IMR-90 (cell line): Measurements from ENCODE around the gene PPP1R13B. TPM values are rescaled to one million over a fixed set of nuclear protein-coding genes. Genes with fewer than 3 reads are reported as not detected.

ENCODE experiments used
- ATAC-seq: fragments of 200-7000 bp; cut with Tn5 transposase; 2 replicates; pipeline ENCODE4 v1.9.1; 2020; ENCODE audit warnings: low read depth, mild to moderate bottlenecking, moderate library complexity
- BruUV-seq: library from RNA; stranded (reverse); fragments of 400-500 nt; replicated peaks from 2 replicates; lab custom pipeline; 2021; lab: Mats Ljungman, UMichigan
- CTCF ChIA-PET: fragments of 300-600 bp; formaldehyde crosslinking; extraction: SDS; loops from one replicate; lab custom pipeline; 2021; ENCODE audit warnings: antibody characterized with exemption; lab: Yijun Ruan, JAX
- POLR2A ChIA-PET: fragments of 300-600 bp; sonication (Branson Sonifier 250); formaldehyde crosslinking; loops from one replicate; lab custom pipeline; 2022; ENCODE audit warnings: antibody characterized with exemption; ENCODE audit not compliant: unreplicated experiment; lab: Charles Lee
- DNase-seq: peaks from one replicate; pipeline ENCODE4 v3.0.0; 2013
- H2AFZ ChIP-seq: replicated peaks from 2 replicates; pipeline ENCODE3; 2013; ENCODE audit warnings: low read length, mild to moderate bottlenecking; ENCODE audit not compliant: poor library complexity
- H2AK5ac ChIP-seq: 2 replicates; pipeline ENCODE4 v1.6.1; 2013; ENCODE audit warnings: low read depth, low read length, inconsistent platforms
- H2AK9ac ChIP-seq: replicated peaks from 2 replicates; pipeline ENCODE3; 2013; ENCODE audit warnings: mild to moderate bottlenecking, low read depth, low read length, moderate library complexity; ENCODE audit not compliant: poor library complexity
- H2BK120ac ChIP-seq: 2 replicates; pipeline ENCODE4 v1.6.1; 2013; ENCODE audit warnings: low read depth, low read length, inconsistent platforms
- H2BK15ac ChIP-seq: 3 replicates; pipeline ENCODE4 v1.6.1; 2013; ENCODE audit warnings: low read depth, low read length, inconsistent platforms
- H2BK20ac ChIP-seq: 2 replicates; pipeline ENCODE4 v1.6.1; 2013; ENCODE audit warnings: low read depth, mild to moderate bottlenecking, inconsistent platforms, low read length, moderate library complexity
- H2BK5ac ChIP-seq: 2 replicates; pipeline ENCODE4 v1.6.1; 2013; ENCODE audit warnings: mild to moderate bottlenecking, low read depth, low read length, inconsistent platforms; ENCODE audit not compliant: poor library complexity, severe bottlenecking
- H3K14ac ChIP-seq: replicated peaks from 2 replicates; pipeline ENCODE4 v1.6.1; 2013; ENCODE audit warnings: low read depth, low read length, inconsistent platforms
- H3K18ac ChIP-seq: 2 replicates; pipeline ENCODE4 v1.6.1; 2013; ENCODE audit warnings: low read depth, low read length, control low read depth
- H3K23ac ChIP-seq: 2 replicates; pipeline ENCODE4 v1.6.1; 2013; ENCODE audit warnings: low read depth, low read length, inconsistent platforms
- H3K27ac ChIP-seq: 2 replicates; pipeline ENCODE4 v1.5.1; 2013; ENCODE audit warnings: mild to moderate bottlenecking, control low read depth, low read length; ENCODE audit not compliant: insufficient read depth
- H3K27me3 ChIP-seq: 2 replicates; pipeline ENCODE4 v1.6.1; 2013; ENCODE audit warnings: low read length; ENCODE audit not compliant: control insufficient read depth, insufficient read depth
- H3K36me3 ChIP-seq: 2 replicates; pipeline ENCODE4 v1.6.1; 2013; ENCODE audit warnings: low read length, mixed read lengths; ENCODE audit not compliant: control insufficient read depth, insufficient read depth
- H3K4ac ChIP-seq: 2 replicates; pipeline ENCODE4 v1.6.1; 2013; ENCODE audit warnings: low read depth, low read length, inconsistent platforms
- H3K4me1 ChIP-seq: 2 replicates; pipeline ENCODE4 v1.6.1; 2013; ENCODE audit warnings: low read length, mixed read lengths; ENCODE audit not compliant: control insufficient read depth, insufficient read depth
- H3K4me2 ChIP-seq: 2 replicates; pipeline ENCODE4 v1.6.1; 2013; ENCODE audit warnings: low read depth, mild to moderate bottlenecking, control low read depth, low read length, moderate library complexity
- H3K4me3 ChIP-seq: 2 replicates; pipeline ENCODE4 v1.5.1; 2013; ENCODE audit warnings: low read depth, mild to moderate bottlenecking, control low read depth, low read length, moderate library complexity; ENCODE audit not compliant: insufficient read depth
- H3K56ac ChIP-seq: 2 replicates; pipeline ENCODE4 v1.6.1; 2013; ENCODE audit warnings: low read length, inconsistent platforms; ENCODE audit not compliant: insufficient read depth; ENCODE audit errors: extremely low read depth
- H3K79me1 ChIP-seq, 2 experiments: 2 replicates each; pipeline ENCODE4 v1.6.1; 2013; ENCODE audit warnings: low read length in 2 of 2, inconsistent platforms in 1 of 2, low read depth in 1 of 2
- H3K9ac ChIP-seq: 2 replicates; pipeline ENCODE4 v1.6.1; 2013; ENCODE audit warnings: low read depth, low read length, control low read depth
- H3K9me1 ChIP-seq: 2 replicates; pipeline ENCODE4 v1.6.1; 2013; ENCODE audit warnings: low read length, inconsistent platforms; ENCODE audit not compliant: insufficient read depth
- H3K9me3 ChIP-seq: 2 replicates; pipeline ENCODE4 v1.6.1; 2013; ENCODE audit warnings: low read length; ENCODE audit not compliant: control insufficient read depth, insufficient read depth
- H4K20me1 ChIP-seq: 2 replicates; pipeline ENCODE4 v1.6.1; 2013; ENCODE audit warnings: low read length, inconsistent platforms; ENCODE audit not compliant: insufficient read depth
- H4K5ac ChIP-seq: 2 replicates; pipeline ENCODE4 v1.6.1; 2013; ENCODE audit warnings: mild to moderate bottlenecking, low read depth, low read length, control low read depth
- H4K8ac ChIP-seq, 2 experiments: 2 replicates each; pipeline ENCODE4 v1.6.1; 2013; ENCODE audit warnings: low read depth in 2 of 2, low read length in 2 of 2, control low read depth in 1 of 2, inconsistent platforms in 1 of 2
- H4K91ac ChIP-seq: 2 replicates; pipeline ENCODE4 v1.6.1; 2013; ENCODE audit warnings: low read depth, low read length, inconsistent platforms; ENCODE audit not compliant: insufficient read depth
- BHLHE40 ChIP-seq: fragments of 150-350 bp; IDR thresholded peaks from 2 replicates; pipeline ENCODE4 v1.6.1; 2016; ENCODE audit warnings: mild to moderate bottlenecking, low read depth, low read length
- CEBPB ChIP-seq: IDR thresholded peaks from 2 replicates; pipeline ENCODE4 v1.6.1; 2012; ENCODE audit warnings: low read depth, low read length, improper control_type of control experiment
- CHD1 ChIP-seq: IDR thresholded peaks from 2 replicates; pipeline ENCODE4 v1.6.1; 2012; ENCODE audit warnings: low read depth, low read length, improper control_type of control experiment
- CTCF ChIP-seq: conservative IDR thresholded peaks from 2 replicates; pipeline ENCODE4 v1.5.1; 2012; ENCODE audit warnings: mild to moderate bottlenecking, low read depth, low read length, improper control_type of control experiment
- ELK1 ChIP-seq: fragments of 150-350 bp; IDR thresholded peaks from 2 replicates; pipeline ENCODE4 v1.6.1; 2016; ENCODE audit warnings: low read depth, mild to moderate bottlenecking, low read length, moderate library complexity, borderline replicate concordance
- FOS ChIP-seq: fragments of 150-350 bp; IDR thresholded peaks from 2 replicates; pipeline ENCODE4 v1.6.1; 2016; ENCODE audit warnings: low read depth, low read length
- MAFK ChIP-seq: IDR thresholded peaks from 2 replicates; pipeline ENCODE4 v1.6.1; 2012; ENCODE audit warnings: low read depth, low read length, improper control_type of control experiment
- MAZ ChIP-seq: IDR thresholded peaks from 2 replicates; pipeline ENCODE4 v1.6.1; 2012; ENCODE audit warnings: low read depth, mild to moderate bottlenecking, low read length, improper control_type of control experiment, moderate library complexity, borderline replicate concordance
- MXI1 ChIP-seq: IDR thresholded peaks from 2 replicates; pipeline ENCODE4 v1.6.1; 2012; ENCODE audit warnings: low read depth, mild to moderate bottlenecking, low read length, moderate library complexity, borderline replicate concordance
- NFE2L2 ChIP-seq: fragments of 150-350 bp; IDR thresholded peaks from 2 replicates; pipeline ENCODE4 v1.6.1; 2016; ENCODE audit warnings: low read depth, mild to moderate bottlenecking, low read length
- POLR2A ChIP-seq: IDR thresholded peaks from 2 replicates; pipeline ENCODE4 v1.6.1; 2012; ENCODE audit warnings: mild to moderate bottlenecking, low read depth, low read length
- RAD21 ChIP-seq: IDR thresholded peaks from 2 replicates; pipeline ENCODE4 v1.6.1; 2012; ENCODE audit warnings: low read length, improper control_type of control experiment
- RCOR1 ChIP-seq: IDR thresholded peaks from 2 replicates; pipeline ENCODE4 v1.6.1; 2012; ENCODE audit warnings: mild to moderate bottlenecking, low read length, improper control_type of control experiment; ENCODE audit not compliant: insufficient replicate concordance
- RFX5 ChIP-seq: IDR thresholded peaks from 2 replicates; pipeline ENCODE4 v1.8.0; 2012; ENCODE audit warnings: low read depth, mild to moderate bottlenecking, low read length, moderate library complexity
- SMC3 ChIP-seq: fragments of 150-350 bp; IDR thresholded peaks from 2 replicates; pipeline ENCODE4 v1.6.1; 2016; ENCODE audit warnings: low read depth, mild to moderate bottlenecking, antibody characterized with exemption, low read length, moderate library complexity
- USF2 ChIP-seq: fragments of 150-350 bp; IDR thresholded peaks from 2 replicates; pipeline ENCODE4 v1.6.1; 2017; ENCODE audit warnings: mild to moderate bottlenecking, antibody characterized with exemption, low read length, low read depth
- WGBS, 2 experiments: methylation state at CpG; one replicate each; pipeline versions ENCODE4 v1.1.5 to v1.1.7; 2013; ENCODE audit warnings: missing lambda C conversion rate in 2 of 2; ENCODE audit not compliant: insufficient read length in 1 of 2; ENCODE audit errors: extremely low coverage in 2 of 2; 5-methylcytosine and 5-hydroxymethylcytosine counted together
- dilution Hi-C: fragments of 300-500 bp; cut with HindIII; formaldehyde crosslinking; loops from one replicate; pipeline ENCODE4 v1.14.3; 2018; ENCODE audit warnings: low sequenced_read_pairs; ENCODE audit not compliant: unreplicated experiment
- in situ Hi-C: fragments of 300-500 bp; cut with MboI; formaldehyde crosslinking; loops from 3 replicates; pipeline ENCODE4 v1.14.3; 2019; ENCODE audit warnings: low sequenced_read_pairs, inconsistent platforms, mixed read lengths
- intact Hi-C: fragments of 100-400 bp; cut with micrococcal nuclease; formaldehyde crosslinking; loops from 2 replicates; pipeline ENCODE4 v1.10.0; 2022
- polyA plus RNA-seq, 3 experiments: library from polyadenylated mRNA; depleted of rRNA; stranded (reverse); fragments of >200 nt; gene quantifications; 2 replicates each; pipeline ENCODE4 v1.2.3, GENCODE V29; 2012; ENCODE audit warnings: low replicate concordance in 1 of 3
- total RNA-seq: library from RNA; depleted of rRNA; stranded (reverse); fragments of >200 nt; gene quantifications from 2 replicates; pipeline ENCODE4 v1.2.3, GENCODE V29; 2012

PPP1R13B gene
- total and polyA plus RNA-seq, 2 of the 4 experiments (the other 2 are of a cell fraction) = 1.6 to 2.8 TPM

- Histone ChIP-seq H4K91ac (no peak overlapping the region), H3K23ac (no peak overlapping the region), H3K56ac (no peak overlapping the region), H3K79me1 (no peaks in the 10 kb centered on the region), H2BK120ac (no peak overlapping the region), H3K14ac (no peak overlapping the region), H2AK5ac (no peak overlapping the region), H3K9me1 (no peaks in the 10 kb centered on the region), H3K27me3 (peaks cover 2% of the 10 kb centered on the region), H3K18ac (no peak overlapping the region), H3K4me2 (no peak overlapping the region), H2BK20ac (no peak overlapping the region), H3K9me3 (0 out of 2 replicates have a peak, but pooled peaks cover 2% of the 10 kb centered on the region), H2AK9ac (no peak overlapping the region), H3K9ac (no peak overlapping the region), H3K4me1 (no peaks in the 10 kb centered on the region; the same call in 1 of the 2 replicates), H3K4me3 (no peak overlapping the region), H4K20me1 (no peaks in the 10 kb centered on the region; the same call in 1 of the 2 replicates), H2BK15ac (no peak overlapping the region), H4K5ac (no peak overlapping the region), H2AFZ (no peak overlapping the region), H3K36me3 (no peaks in the 10 kb centered on the region), H2BK5ac (no peak overlapping the region), H3K27ac (no peak overlapping the region), H4K8ac (no peak overlapping the region), H3K4ac (no peak overlapping the region)
- ChIA-PET POLR2A (no interaction called here), CTCF (no interaction called here)
- DNase-seq = no peak
- in situ Hi-C loops = no loop called here
- intact Hi-C loops = no loop called here
- ATAC-seq = no peak
- no peak for TF ChIP-seq ELK1
- TF ChIP-seq CTCF = no peak
- no peak for TF ChIP-seq NFE2L2
- TF ChIP-seq MXI1 = no peak
- no peak for TF ChIP-seq MAFK
- TF ChIP-seq RCOR1 = no peak
- TF ChIP-seq RFX5 = no peak
- TF ChIP-seq CHD1 = no peak
- TF ChIP-seq USF2 = no peak
- no peak for TF ChIP-seq RAD21
- no peak for TF ChIP-seq FOS
- no peak for TF ChIP-seq CEBPB
- no peak for TF ChIP-seq SMC3
- TF ChIP-seq BHLHE40 = no peak
- TF ChIP-seq POLR2A = no peak
- no peak for TF ChIP-seq MAZ
- dilution Hi-C loops = no loop called here
- BruUV-seq = no TSS peak
- WGBS, 2 experiments = no CpG with 5 or more reads among the region's 8 CpGs
Observed at GRCh38 chr14:103892247-103892646, 44.9 kb upstream of the PPP1R13B start.
